ENCODE results near the gene LMF1. TPM values are rescaled to one million over a fixed set of nuclear protein-coding genes. Genes with fewer than 3 reads are reported as not detected.

Gene LMF1
- total and polyA plus RNA-seq, 2 donors from 2014 or later = 15.4 to 28.6 TPM

- Histone ChIP-seq H3K36me3 (ENCODE audit: control insufficient read depth in 2 of 3, insufficient read depth in 3 of 3, low read length in 3 of 3) (peaks cover 0 to 2% (median 0%) of the 10 kb centered on the region in 3 donors), H3K4me3 (ENCODE audit: low read length in 3 of 3) (no peak overlapping the region), H3K27me3 (ENCODE audit: control insufficient read depth, insufficient read depth, low read length) (no peaks in the 10 kb centered on the region), H3K9ac (ENCODE audit: low read length in 3 of 3) (no peak overlapping the region), H3K4me1 (ENCODE audit: control insufficient read depth in 2 of 3, insufficient read depth in 2 of 3, low read depth in 1 of 3, low read length in 3 of 3) (no peaks in the 10 kb centered on the region), H3K9me3 (ENCODE audit: control insufficient read depth in 2 of 3, insufficient read depth in 1 of 3, low read length in 3 of 3) (no peaks in the 10 kb centered on the region), H3K27ac (ENCODE audit: low read depth in 2 of 2, low read length in 2 of 2) (no peak overlapping the region)
- TF ChIP-seq, protein P1, sequence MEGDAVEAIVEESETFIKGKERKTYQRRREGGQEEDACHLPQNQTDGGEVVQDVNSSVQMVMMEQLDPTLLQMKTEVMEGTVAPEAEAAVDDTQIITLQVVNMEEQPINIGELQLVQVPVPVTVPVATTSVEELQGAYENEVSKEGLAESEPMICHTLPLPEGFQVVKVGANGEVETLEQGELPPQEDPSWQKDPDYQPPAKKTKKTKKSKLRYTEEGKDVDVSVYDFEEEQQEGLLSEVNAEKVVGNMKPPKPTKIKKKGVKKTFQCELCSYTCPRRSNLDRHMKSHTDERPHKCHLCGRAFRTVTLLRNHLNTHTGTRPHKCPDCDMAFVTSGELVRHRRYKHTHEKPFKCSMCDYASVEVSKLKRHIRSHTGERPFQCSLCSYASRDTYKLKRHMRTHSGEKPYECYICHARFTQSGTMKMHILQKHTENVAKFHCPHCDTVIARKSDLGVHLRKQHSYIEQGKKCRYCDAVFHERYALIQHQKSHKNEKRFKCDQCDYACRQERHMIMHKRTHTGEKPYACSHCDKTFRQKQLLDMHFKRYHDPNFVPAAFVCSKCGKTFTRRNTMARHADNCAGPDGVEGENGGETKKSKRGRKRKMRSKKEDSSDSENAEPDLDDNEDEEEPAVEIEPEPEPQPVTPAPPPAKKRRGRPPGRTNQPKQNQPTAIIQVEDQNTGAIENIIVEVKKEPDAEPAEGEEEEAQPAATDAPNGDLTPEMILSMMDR (IDR thresholded peaks at IDR 0.05; ENCODE audit: borderline replicate concordance, extremely low read depth, insufficient read depth) = no peak
- no peak for FAIRE-seq
- intact Hi-C loops (cut with DNase I) = no loop called here
- peak; percentile 45 to 69 (median 69) for DNase-seq
Measured at GRCh38 chr16:874366-875181, 96.2 kb downstream of the LMF1 start.

DNA sequence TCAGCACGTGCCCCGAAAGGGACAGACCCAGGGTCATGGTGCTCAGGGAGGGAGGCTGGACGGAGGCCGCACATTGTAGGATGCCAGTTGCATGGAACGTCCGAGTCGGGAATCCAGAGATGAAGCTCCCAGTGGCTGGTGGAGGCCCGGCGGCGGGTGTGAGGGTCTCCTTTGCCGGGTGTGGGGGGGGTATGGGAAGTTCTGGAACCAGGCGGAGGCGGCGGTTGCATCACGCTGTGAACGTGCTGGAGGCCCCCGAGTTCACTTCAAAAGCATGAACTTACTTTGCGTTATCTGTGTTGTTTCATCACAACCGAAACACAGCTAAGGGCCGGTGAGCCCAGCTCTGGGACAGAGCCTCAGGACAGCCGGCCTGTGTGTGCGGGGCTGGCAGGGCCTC, 96.9 kb downstream of the LMF1 start:
- Histone ChIP-seq H3K27me3 (ENCODE audit: control insufficient read depth, insufficient read depth, low read length) (no peaks in the 10 kb centered on the region), H3K4me1 (ENCODE audit: control insufficient read depth in 2 of 3, insufficient read depth in 2 of 3, low read depth in 1 of 3, low read length in 3 of 3) (no peaks in the 10 kb centered on the region), H3K9ac (ENCODE audit: low read length in 3 of 3) (no peak overlapping the region), H3K9me3 (ENCODE audit: control insufficient read depth in 2 of 3, insufficient read depth in 1 of 3, low read length in 3 of 3) (no peaks in the 10 kb centered on the region), H3K27ac (ENCODE audit: low read depth in 2 of 2, low read length in 2 of 2) (no peak overlapping the region), H3K36me3 (ENCODE audit: control insufficient read depth in 2 of 3, insufficient read depth in 3 of 3, low read length in 3 of 3) (peaks cover 0 to 2% (median 0%) of the 10 kb centered on the region in 3 donors), H3K4me3 (ENCODE audit: low read length in 3 of 3) (no peak overlapping the region)
- DNase-seq = peak in 1 of 5 donors; percentile 64
- intact Hi-C loops (cut with DNase I) = no loop called here
- TF ChIP-seq, protein P1 (IDR thresholded peaks at IDR 0.05; ENCODE audit: borderline replicate concordance, extremely low read depth, insufficient read depth) = no peak
- FAIRE-seq = no peak

DNA sequence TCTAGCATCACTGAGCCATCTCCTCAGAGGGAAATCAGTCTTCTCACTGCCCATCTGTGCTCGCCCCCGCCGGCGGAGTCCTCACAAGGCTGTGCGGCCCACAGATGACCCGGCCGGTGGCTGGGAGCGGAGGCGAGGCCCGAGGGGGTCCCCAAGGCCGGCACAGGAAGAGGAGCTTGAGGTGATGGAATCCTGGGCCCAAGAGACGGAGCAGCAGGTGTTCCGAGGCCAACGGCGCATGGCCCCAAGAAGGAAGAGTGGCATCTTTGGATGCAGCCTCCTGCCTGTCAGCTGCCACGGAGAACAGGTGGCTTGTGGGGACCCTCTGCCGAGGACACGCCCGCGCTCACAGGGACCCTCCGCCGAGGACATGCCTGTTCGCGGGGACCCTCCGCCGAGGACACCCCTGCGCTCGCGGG, 97.5 kb downstream of the LMF1 start:
- peaks cover 0 to 2% (median 0%) of the 10 kb centered on the region in 3 donors for H3K36me3 ChIP-seq (ENCODE audit: control insufficient read depth in 2 of 3, insufficient read depth in 3 of 3, low read length in 3 of 3)
- FAIRE-seq = no peak
- no peak overlapping the region for H3K27ac ChIP-seq (ENCODE audit: low read depth in 2 of 2, low read length in 2 of 2)
- intact Hi-C loops (cut with DNase I) = no loop called here
- peak in 1 of 5 donors; percentile 64 for DNase-seq
- H3K4me1 ChIP-seq (ENCODE audit: control insufficient read depth in 2 of 3, insufficient read depth in 2 of 3, low read depth in 1 of 3, low read length in 3 of 3) = no peaks in the 10 kb centered on the region
- H3K9me3 ChIP-seq (ENCODE audit: control insufficient read depth in 2 of 3, insufficient read depth in 1 of 3, low read length in 3 of 3) = no peaks in the 10 kb centered on the region
- H3K9ac ChIP-seq (ENCODE audit: low read length in 3 of 3) = no peak overlapping the region
- TF ChIP-seq, protein P1 (IDR thresholded peaks at IDR 0.05; ENCODE audit: borderline replicate concordance, extremely low read depth, insufficient read depth) = no peak
- H3K4me3 ChIP-seq (ENCODE audit: low read length in 3 of 3) = no peak overlapping the region
- H3K27me3 ChIP-seq (ENCODE audit: control insufficient read depth, insufficient read depth, low read length) = no peaks in the 10 kb centered on the region

Data from kidney (tissue), 14 donors.